Skeletal muscle satellite cell (primary cell): Measurements from ENCODE around the gene FAM234B.

ENCODE experiments used
- H3K27me3 ChIP-seq: 2 replicates; pipeline ENCODE4 v1.7.0; 2013; ENCODE audit warnings: low read length; ENCODE audit not compliant: control insufficient read depth, insufficient read depth
- H3K36me3 ChIP-seq: 2 replicates; pipeline ENCODE4 v1.7.0; 2013; ENCODE audit warnings: mild to moderate bottlenecking, control low read depth, low read length; ENCODE audit not compliant: insufficient read depth
- H3K4me1 ChIP-seq: 2 replicates; pipeline ENCODE4 v1.7.0; 2013; ENCODE audit warnings: low read length; ENCODE audit not compliant: control insufficient read depth, insufficient read depth
- H3K4me2 ChIP-seq: 2 replicates; pipeline ENCODE4 v1.7.0; 2013; ENCODE audit warnings: mild to moderate bottlenecking, low read length
- H3K4me3 ChIP-seq: 2 replicates; pipeline ENCODE4 v1.7.0; 2013; ENCODE audit warnings: low read length
- H3K9ac ChIP-seq: 2 replicates; pipeline ENCODE4 v1.7.0; 2013; ENCODE audit warnings: mild to moderate bottlenecking, low read depth, low read length, moderate library complexity
- H3K9me3 ChIP-seq: replicated peaks from 2 replicates; pipeline ENCODE4 v1.7.0; 2013; ENCODE audit warnings: mild to moderate bottlenecking, control low read depth, low read length

Gene FAM234B

GRCh38 chr12:13112968-13113367 lies 68.8 kb downstream of the FAM234B start:
- no peaks in the 10 kb centered on the region for H3K9me3 ChIP-seq
- no peak overlapping the region for H3K4me3 ChIP-seq
- H3K4me2 ChIP-seq = no peak overlapping the region
- no peaks in the 10 kb centered on the region for H3K36me3 ChIP-seq
- H3K27me3 ChIP-seq = no peaks in the 10 kb centered on the region
- peaks cover 24% of the 10 kb centered on the region for H3K4me1 ChIP-seq
- no peak overlapping the region for H3K9ac ChIP-seq

- peak overlapping the region; percentile 39 for H3K9ac ChIP-seq
- peak overlapping the region; percentile 23 for H3K4me3 ChIP-seq
- H3K4me1 ChIP-seq = peaks cover 38% of the 10 kb centered on the region
These were observed 70.3 kb downstream of the FAM234B start for GRCh38 chr12:13114251-13115052.

GRCh38 chr12:13116259-13116658 lies 72.1 kb downstream of the FAM234B start:
- Histone ChIP-seq H3K9me3 (no peaks in the 10 kb centered on the region), H3K4me1 (peaks cover 52% of the 10 kb centered on the region), H3K36me3 (no peaks in the 10 kb centered on the region), H3K4me3 (no peak overlapping the region), H3K27me3 (no peaks in the 10 kb centered on the region), H3K9ac (no peak overlapping the region), H3K4me2 (no peak overlapping the region)

More at GRCh38 chr12:13114251-13115052, 70.3 kb downstream of the FAM234B start:
- no peaks in the 10 kb centered on the region for H3K9me3 ChIP-seq
- H3K36me3 ChIP-seq = no peaks in the 10 kb centered on the region
- H3K27me3 ChIP-seq = no peaks in the 10 kb centered on the region
- H3K4me2 ChIP-seq = peak overlapping the region; percentile 65

- Histone ChIP-seq H3K9ac (no peak overlapping the region), H3K4me1 (peaks cover 52% of the 10 kb centered on the region), H3K9me3 (no peaks in the 10 kb centered on the region), H3K4me3 (no peak overlapping the region), H3K36me3 (no peaks in the 10 kb centered on the region), H3K27me3 (no peaks in the 10 kb centered on the region), H3K4me2 (no peak overlapping the region)
These were observed 72.8 kb downstream of the FAM234B start for GRCh38 chr12:13117029-13117428.

GRCh38 chr12:13119826-13120225 lies 75.6 kb downstream of the FAM234B start:
- no peak overlapping the region for H3K4me3 ChIP-seq
- H3K9ac ChIP-seq = no peak overlapping the region
- H3K27me3 ChIP-seq = no peaks in the 10 kb centered on the region
- H3K9me3 ChIP-seq = no peaks in the 10 kb centered on the region
- no peaks in the 10 kb centered on the region for H3K36me3 ChIP-seq
- H3K4me1 ChIP-seq = peaks cover 46% of the 10 kb centered on the region
- no peak overlapping the region for H3K4me2 ChIP-seq

- Histone ChIP-seq H3K4me3 (no peak overlapping the region), H3K36me3 (no peaks in the 10 kb centered on the region), H3K9me3 (no peaks in the 10 kb centered on the region), H3K9ac (peak overlapping the region; percentile 40), H3K4me2 (no peak overlapping the region), H3K27me3 (no peaks in the 10 kb centered on the region), H3K4me1 (peaks cover 52% of the 10 kb centered on the region)
These were observed 76.2 kb downstream of the FAM234B start for GRCh38 chr12:13120413-13120812.

- peaks cover 63% of the 10 kb centered on the region for H3K4me1 ChIP-seq
- no peaks in the 10 kb centered on the region for H3K9me3 ChIP-seq
- H3K9ac ChIP-seq = no peak overlapping the region
- H3K36me3 ChIP-seq = no peaks in the 10 kb centered on the region
- no peaks in the 10 kb centered on the region for H3K27me3 ChIP-seq
- no peak overlapping the region for H3K4me2 ChIP-seq
- no peak overlapping the region for H3K4me3 ChIP-seq
These were observed 77.4 kb downstream of the FAM234B start for GRCh38 chr12:13121568-13121967.

GRCh38 chr12:13124656-13125505 lies 80.7 kb downstream of the FAM234B start:
- Histone ChIP-seq H3K9me3 (no peaks in the 10 kb centered on the region), H3K36me3 (no peaks in the 10 kb centered on the region), H3K4me3 (no peak overlapping the region), H3K4me1 (peaks cover 34% of the 10 kb centered on the region), H3K4me2 (peak overlapping the region; percentile 19), H3K9ac (no peak overlapping the region), H3K27me3 (no peaks in the 10 kb centered on the region)

GRCh38 chr12:13125996-13126395 lies 81.8 kb downstream of the FAM234B start:
- Histone ChIP-seq H3K9me3 (no peaks in the 10 kb centered on the region), H3K27me3 (no peaks in the 10 kb centered on the region), H3K9ac (no peak overlapping the region), H3K4me2 (no peak overlapping the region), H3K4me1 (peaks cover 30% of the 10 kb centered on the region), H3K4me3 (no peak overlapping the region), H3K36me3 (no peaks in the 10 kb centered on the region)

- H3K9me3 ChIP-seq = no peaks in the 10 kb centered on the region
- H3K27me3 ChIP-seq = no peaks in the 10 kb centered on the region
- no peak overlapping the region for H3K9ac ChIP-seq
- no peak overlapping the region for H3K4me3 ChIP-seq
- H3K4me2 ChIP-seq = no peak overlapping the region
- no peaks in the 10 kb centered on the region for H3K36me3 ChIP-seq
- H3K4me1 ChIP-seq = peaks cover 34% of the 10 kb centered on the region
These were observed 82.3 kb downstream of the FAM234B start for GRCh38 chr12:13126494-13126893.

- peaks cover 39% of the 10 kb centered on the region for H3K4me1 ChIP-seq
- H3K4me3 ChIP-seq = no peak overlapping the region
- H3K9me3 ChIP-seq = no peaks in the 10 kb centered on the region
- no peak overlapping the region for H3K4me2 ChIP-seq
- H3K9ac ChIP-seq = no peak overlapping the region
- H3K36me3 ChIP-seq = no peaks in the 10 kb centered on the region
- H3K27me3 ChIP-seq = no peaks in the 10 kb centered on the region
These were observed 83.3 kb downstream of the FAM234B start for GRCh38 chr12:13127444-13127843.
